GM12875 (cell line): ENCODE results near the gene ZNF462.

Experiments used
- H3K4me3 ChIP-seq: one replicate; pipeline ENCODE4 v1.5.1; 2011; ENCODE audit warnings: low read depth, low read length, control low read depth
- TF ChIP-seq, protein P1 (sequence below): IDR thresholded peaks from 2 replicates; pipeline ENCODE4 v1.5.1; 2011; ENCODE audit warnings: low read depth, mild to moderate bottlenecking, control low read depth, inconsistent platforms, low read length, moderate library complexity, borderline replicate concordance; ENCODE audit not compliant: insufficient read depth

Gene ZNF462

GRCh38 chr9:106872641-106873040 is 9.7 kb downstream of the ZNF462 start:
- H3K4me3 ChIP-seq: no peak overlapping the region
- TF ChIP-seq, protein P1, sequence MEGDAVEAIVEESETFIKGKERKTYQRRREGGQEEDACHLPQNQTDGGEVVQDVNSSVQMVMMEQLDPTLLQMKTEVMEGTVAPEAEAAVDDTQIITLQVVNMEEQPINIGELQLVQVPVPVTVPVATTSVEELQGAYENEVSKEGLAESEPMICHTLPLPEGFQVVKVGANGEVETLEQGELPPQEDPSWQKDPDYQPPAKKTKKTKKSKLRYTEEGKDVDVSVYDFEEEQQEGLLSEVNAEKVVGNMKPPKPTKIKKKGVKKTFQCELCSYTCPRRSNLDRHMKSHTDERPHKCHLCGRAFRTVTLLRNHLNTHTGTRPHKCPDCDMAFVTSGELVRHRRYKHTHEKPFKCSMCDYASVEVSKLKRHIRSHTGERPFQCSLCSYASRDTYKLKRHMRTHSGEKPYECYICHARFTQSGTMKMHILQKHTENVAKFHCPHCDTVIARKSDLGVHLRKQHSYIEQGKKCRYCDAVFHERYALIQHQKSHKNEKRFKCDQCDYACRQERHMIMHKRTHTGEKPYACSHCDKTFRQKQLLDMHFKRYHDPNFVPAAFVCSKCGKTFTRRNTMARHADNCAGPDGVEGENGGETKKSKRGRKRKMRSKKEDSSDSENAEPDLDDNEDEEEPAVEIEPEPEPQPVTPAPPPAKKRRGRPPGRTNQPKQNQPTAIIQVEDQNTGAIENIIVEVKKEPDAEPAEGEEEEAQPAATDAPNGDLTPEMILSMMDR: no peak

DNA sequence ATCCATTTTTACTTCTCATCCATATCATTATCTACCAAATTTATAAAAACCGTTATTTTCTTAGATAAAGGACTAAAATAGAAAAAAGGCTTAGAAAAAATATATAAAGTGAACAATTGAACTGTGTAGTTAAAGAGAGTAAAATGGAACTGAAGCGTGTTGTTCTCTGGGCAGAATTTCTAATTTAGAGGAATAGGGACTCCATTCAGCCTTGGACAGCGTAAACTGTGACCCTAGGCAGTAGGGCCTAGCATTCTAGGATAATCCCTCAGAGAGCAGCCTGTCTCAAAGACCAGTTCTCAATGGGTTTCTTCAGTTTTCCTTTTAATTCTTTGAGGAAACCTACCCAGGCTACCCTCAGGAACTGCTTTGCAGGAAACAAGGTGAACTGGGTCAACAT is 11.1 kb downstream of the ZNF462 start:
- TF ChIP-seq, protein P1: no peak
- no peak overlapping the region for H3K4me3 ChIP-seq

DNA sequence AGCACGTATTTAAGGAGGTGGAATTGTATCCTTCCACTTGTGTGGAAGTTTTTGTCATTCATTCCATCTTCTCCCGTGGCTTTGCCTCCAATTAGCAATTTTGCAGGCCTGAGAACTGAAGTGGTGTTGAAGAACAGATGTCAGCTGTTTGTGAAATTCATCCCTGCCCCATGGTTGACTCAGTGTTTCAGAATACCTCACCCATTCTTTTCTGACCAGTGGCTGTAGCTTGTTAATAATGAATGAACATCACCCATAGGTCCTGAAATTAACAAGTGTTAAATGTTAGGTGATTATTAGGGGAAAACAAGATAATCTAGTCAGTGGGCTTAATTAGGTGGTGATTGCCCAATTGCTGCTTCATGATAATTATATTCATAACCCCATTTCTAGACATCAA is 11.7 kb downstream of the ZNF462 start:
- H3K4me3 ChIP-seq: no peak overlapping the region
- TF ChIP-seq, protein P1: no peak

GRCh38 chr9:106875529-106875928 is 12.6 kb downstream of the ZNF462 start:
- TF ChIP-seq, protein P1: no peak
- no peak overlapping the region for H3K4me3 ChIP-seq

DNA sequence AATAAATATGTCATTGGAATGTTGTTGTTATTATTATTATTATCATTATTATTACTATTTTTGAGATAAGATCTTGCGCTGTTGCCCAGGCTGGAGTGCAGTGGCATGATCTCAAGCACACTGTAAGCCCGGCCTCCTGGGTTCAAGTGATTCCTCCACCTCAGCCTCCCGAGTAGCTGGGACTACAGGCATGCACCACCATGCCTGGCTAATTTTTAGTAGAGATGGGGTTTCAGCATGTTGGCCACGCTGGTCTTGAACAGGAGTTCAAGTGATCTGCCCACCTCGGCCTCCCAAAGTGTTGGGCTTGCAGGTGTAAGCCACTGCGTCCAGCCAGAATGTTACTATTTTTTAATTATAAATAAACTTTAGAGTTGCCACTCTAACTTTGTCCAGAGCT is 14.4 kb downstream of the ZNF462 start:
- H3K4me3 ChIP-seq: no peak overlapping the region
- TF ChIP-seq, protein P1: no peak

DNA sequence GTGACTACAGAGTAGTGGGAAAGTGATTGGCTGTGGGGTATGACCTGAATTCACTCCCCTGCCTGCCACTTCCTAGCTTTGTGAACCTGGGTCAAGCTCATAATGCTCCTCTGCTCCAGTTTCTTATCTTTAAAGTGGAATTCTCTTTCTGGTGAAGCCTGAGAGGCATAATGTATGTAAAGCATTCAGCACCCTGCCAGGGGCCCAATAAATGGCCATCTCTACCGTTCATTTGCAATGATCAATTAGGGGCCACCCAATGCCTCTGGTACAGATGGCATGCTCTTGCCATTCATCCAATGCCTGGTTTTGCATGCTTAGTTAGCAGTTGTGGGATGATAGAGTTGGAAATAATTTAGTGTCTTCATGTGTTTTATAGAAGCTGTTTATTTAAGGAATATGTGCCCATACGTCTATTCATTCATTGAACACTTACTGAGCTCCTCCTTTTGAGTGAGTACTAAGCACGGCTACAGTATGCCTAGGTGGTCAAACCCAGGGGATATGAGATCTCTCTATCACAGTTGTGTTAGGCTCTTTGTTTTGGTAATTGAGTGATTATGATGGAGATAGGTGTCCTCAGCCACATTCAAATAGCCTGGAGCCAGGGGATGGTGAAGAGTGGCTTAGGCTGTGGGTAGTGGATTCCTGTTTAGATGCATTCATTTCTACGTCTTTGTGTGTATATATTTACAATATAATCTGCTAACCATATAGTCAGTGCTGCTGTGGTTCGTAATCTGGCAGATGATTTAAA is 15.3 kb downstream of the ZNF462 start:
- no peak overlapping the region for H3K4me3 ChIP-seq
- TF ChIP-seq, protein P1: no peak

- H3K4me3 ChIP-seq: no peak overlapping the region
- TF ChIP-seq, protein P1: no peak
These were observed 16.0 kb downstream of the ZNF462 start for GRCh38 chr9:106878934-106879333.
